ENCODE data around the gene LEFTY1.
"Not testable (repeated sequence)": the region's sequence is repeated elsewhere in the genome, so short reads cannot be mapped to it uniquely, and the experiment has no call there.

LEFTY1 gene

DNA sequence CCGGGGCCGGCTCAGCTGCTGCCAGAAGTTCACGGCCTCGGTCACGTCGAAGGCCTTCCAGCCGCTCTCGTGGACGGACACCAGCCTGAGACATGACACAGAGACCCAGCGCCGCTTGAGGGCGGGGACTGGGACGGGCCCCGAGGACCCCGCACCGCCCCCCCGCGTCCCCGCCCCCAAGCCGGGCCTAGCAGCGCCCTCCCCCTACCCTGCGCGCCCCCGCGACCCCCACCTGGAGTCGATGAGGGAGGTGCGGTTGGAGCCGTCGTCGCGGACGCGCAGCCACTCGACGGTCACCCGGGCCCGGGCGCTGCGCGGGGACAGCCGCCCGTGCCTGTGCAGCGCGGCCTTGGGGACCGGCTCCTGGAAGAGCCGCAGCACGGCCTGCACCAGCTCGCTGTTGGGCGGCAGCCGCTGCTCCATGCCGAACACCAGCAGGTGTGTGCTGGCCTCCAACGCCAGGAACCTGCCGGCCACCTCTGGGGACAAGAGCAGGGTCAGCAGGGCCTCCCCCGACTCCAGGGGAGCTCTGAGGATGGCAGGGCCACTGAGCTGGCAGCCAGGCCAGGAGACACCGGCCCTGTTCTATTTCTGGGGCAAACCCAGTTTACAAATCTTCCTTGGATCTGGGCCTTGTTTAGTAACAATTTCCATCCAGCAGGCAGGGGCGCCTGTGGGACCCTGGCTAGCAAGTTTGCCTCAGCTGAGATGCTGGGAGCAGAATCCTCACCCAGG, 1.2 kb downstream of the LEFTY1 start:
- FAIRE-seq, result not testable (repeated sequence)

GRCh38 chr1:225887030-225887314, 2.0 kb downstream of the LEFTY1 start:
- no peak for FAIRE-seq

- FAIRE-seq, result no peak
Measured at GRCh38 chr1:225886159-225887029, 2.6 kb downstream of the LEFTY1 start.

DNA sequence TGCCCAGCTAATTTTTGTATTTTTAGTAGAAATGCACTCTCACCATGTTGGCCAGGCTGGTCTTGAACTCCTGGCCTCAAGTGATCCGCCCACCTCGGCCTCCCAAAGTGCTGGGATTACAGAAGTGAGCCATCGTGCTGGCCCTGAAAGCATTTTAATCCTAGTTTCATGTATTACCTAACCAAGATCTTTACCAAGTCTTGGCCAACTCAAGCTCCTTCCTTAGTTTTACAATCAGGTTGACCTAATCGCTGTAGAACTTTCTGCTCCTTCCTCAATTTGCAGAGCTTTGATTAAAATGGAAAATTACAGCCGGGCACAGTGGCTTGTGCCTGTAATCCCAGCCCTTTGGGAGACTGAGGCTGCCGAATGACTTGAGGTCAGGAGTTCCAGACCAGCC, 3.6 kb downstream of the LEFTY1 start:
- FAIRE-seq, result no peak

DNA sequence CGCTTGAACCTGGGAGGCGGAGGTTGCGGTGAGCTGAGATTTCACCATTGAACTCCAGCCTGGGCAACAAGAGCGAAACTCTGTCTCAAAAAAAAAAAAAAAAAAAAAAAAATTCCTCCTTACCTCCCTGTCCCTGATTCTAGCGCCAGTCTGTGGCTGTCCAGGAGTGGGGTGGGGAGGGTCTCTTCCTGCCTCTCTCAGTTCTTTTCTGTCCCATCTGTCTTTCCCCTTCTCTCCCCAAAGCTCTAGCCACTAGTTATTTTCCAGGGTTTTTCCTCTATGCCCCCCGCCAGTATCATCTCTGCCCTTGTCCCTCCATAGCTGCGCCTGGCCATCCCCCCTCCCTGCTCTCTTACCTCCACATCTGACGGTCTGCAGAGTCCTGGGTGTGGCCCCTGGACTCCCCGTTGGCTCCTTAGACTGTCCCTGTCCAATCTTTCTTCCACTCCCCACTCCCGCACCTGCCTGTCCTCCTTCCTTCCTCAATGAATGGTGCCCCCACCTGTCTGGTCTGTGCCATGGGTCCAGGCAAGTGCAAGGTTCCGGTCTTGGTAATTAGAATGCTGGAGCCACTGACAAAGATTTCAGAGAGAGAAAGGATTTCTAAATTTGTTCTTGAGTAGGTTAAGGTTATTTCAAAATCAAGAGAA, 5.2 kb downstream of the LEFTY1 start:
- no peak for FAIRE-seq

DNA sequence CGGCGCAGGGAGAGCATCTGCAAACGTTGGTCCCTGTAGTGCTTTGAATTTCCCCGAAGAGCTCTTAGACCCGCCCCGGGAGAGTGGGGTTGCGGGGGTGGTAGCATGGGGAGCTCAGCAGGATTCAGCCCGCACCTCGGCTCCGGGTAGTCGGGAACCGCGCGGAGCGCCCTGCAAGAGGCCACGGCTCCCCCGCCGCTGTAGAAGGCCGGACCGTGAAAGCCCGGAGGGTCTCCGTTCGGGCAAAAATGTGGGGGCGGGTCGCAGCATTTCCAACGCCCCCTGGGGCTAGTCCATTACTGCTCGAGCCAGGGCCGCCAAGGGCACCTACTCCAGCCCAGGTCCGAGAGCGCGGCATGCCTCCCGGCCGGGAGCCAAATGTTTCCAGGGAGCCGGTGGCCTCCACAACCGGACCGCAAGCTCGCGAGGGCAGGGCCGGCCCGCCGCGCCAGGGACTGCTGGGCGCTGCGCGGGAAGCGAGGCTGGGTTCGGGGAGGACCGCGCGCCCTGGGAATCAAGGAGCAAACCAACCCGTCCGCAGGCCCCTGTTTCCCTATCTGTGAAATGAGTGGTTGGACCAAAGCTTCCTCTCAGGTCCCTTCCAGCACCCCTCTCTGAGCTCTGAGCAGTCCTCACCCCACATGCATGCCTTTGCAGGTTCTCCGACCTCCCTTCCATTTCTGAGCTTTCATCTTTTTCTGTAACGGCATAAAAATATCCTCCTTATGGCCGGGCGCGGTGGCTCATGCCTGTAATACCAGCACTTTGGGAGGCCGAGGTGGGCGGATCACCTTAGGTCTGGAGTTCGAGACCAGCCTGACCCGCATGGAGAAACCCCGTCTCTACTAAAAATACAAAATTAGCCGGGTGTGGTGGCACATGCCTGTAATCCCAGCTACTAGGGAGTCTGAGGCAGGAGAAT, 6.0 kb downstream of the LEFTY1 start:
- no peak for FAIRE-seq

DNA sequence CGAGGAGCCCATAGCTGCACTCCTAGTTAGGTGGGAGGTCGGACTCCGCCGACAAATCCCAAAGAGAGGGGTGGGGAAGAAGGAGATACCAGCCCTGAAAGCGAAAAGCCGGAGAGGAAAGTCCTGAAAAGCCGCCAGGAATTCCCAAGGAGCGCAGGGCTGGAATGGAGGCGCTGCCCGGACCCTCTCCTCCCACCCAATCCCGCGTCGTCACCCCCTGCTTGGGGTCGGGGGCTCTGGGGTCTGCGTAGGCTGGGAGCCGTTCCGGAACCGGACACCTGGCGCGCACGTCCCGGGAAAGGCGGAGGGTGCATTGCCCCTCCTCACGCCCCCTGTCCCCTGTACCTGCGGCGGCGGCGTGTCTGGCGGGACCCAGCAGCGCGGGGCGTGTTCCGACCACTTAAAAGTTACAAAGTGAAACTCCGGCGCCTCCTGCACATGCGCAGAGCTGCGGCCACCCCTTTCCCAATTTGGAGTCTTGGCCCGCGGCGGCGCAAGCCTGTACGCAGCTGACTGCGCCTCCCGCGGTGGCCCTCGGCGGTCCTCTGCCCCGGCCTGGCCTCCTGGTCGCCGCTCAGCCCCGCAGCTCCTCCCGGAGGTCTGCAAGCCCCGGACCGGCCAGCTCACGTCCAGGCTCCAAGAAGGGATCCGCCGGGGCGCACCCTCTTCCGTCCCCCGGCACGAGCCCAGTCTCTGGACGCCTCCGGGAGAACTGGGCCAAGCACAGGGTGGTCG, 6.8 kb downstream of the LEFTY1 start, which contains the start of gene TMEM63A:
Gene TMEM63A (minus strand): TSS at position 422 of the 735 bp plus-strand sequence. CDS start 4,800 bp downstream, outside the sequence.
- FAIRE-seq, result no peak

- FAIRE-seq, result no peak
Measured at GRCh38 chr1:225881081-225881958, 7.6 kb downstream of the LEFTY1 start.

DNA sequence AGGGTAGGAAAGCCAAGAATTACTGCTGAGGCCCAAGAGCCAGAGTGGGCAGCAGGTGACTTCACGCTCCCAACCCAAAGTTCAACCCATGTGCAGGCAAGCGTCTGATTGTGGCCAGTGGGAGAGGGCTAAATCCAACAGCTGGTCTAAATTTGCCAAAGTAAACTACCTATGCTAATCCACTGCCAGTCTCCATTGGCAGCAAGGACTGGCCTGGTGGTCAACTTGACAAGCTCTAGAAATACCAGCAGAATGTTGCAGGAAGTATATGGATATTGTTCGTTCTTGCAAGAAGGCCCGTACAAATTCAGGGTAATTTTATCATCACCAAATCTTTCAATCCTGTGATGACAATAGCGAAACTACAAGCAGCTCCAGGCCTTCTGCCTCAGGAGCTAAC, 8.3 kb downstream of the LEFTY1 start:
- no peak for FAIRE-seq

DNA sequence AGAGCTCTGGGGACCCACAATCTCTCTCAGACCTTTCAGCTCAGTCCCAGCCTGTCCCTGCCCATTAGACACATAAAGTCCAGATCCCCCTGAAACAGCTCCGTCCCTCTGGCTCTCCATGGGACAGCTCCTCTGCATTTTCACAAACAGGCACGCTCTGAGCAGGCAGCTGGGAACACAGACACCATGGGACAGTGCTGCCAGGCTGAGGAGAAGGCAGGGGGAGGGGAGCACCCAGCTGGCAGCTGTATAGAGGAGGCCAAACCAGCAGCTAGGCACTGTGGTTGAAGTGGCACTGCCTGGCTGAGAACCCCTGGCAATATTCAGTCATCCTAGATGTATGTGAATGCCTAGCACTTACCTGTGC, 8.7 kb downstream of the LEFTY1 start:
- no peak for FAIRE-seq

DNA sequence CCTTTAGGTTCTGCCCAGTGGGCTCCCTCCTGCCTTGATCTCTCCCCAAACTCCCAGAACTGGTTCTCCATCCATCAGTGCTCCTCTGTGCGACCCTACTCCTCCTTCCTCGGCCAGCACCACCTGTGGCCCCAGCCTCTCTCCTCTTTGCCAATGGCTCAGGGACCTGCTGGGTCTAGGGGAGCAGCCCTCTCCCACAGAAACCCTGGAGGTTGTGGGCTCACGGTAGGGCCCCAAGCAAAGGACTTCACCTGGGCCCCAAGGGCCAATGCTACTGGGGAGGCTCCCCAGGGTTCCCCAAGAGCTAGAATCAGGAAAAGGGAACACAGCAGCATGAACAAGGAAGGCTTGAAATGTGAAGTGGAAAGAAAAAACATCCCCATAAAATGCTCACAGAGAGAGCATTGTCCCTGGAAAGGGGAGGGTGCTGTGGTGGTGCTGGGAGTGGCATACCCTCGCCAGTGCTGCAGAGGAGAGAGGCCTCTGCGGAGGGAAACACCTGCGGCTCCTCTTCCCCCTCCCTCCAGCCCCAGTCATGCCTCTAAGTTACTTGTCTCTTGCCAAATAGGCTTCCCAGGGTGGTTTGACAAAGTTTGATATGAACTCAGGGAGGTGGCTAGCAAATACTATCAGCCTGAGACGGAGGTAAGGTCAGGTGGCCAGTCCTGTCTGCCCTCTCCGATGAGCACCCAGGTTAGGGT, 9.3 kb downstream of the LEFTY1 start:
- no peak for FAIRE-seq

DNA sequence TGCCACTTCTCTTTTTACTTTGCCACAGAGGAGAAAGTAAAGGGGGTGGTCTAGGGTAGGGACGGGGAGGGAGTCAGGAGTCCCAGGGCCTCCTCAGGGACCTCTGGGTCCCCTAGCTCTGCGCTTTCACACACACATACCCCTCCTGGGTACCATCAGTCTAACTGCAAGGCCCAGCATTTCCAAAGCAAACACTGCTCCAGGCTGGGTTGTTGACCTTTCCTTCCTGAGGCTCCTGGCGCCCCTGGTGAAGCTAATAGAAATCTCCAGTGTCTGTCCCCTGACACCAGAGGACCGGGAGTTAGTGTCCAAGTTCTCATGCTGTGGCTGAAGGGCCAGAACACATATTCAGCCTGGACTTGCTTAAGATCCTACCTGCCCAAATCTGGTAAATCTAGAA, 10.7 kb downstream of the LEFTY1 start:
- no peak for FAIRE-seq

GRCh38 chr1:225877580-225877979, 11.4 kb downstream of the LEFTY1 start:
- FAIRE-seq, result peak; percentile 3

- FAIRE-seq, result no peak
Measured at GRCh38 chr1:225876900-225877510, 11.9 kb downstream of the LEFTY1 start.

DNA sequence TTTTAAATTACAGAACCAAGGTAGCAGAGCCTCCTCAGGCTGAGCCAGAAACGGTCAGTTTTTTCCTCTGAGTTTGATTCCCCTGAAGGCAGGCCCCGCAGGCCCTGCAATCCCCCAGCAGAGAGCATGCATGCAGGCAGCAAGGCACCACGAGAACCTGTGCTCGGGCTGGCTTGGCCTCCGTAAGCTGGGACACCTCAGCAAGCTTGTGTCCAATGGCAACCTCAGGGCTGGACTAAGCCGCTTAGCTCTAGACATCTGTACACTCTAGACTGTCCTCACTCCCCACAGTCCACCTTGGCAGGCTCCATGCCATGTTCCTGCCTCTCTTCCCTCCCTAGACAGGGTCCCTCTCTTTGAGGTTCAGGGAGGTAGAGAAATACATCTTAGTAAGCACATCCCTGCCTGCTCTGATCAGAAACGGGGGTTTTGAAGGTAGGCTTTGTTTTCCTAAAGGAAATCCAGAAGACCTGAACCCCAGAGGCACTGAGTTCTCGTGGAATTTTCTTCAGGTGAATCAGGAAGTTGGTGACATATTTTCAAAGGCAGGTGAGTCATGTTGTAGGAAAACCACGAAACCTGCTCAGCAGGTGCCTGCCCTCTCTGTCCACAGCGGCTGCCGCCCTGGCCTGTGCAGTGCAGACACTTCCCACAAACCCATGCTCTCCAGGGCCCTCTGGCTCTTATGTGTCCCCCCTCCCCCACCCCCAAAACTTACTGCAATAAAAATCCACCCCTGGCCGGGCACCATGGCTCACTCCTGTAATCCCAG, 13.7 kb downstream of the LEFTY1 start:
- no peak for FAIRE-seq

GRCh38 chr1:225874431-225874830, 14.5 kb downstream of the LEFTY1 start:
- no peak for FAIRE-seq

DNA sequence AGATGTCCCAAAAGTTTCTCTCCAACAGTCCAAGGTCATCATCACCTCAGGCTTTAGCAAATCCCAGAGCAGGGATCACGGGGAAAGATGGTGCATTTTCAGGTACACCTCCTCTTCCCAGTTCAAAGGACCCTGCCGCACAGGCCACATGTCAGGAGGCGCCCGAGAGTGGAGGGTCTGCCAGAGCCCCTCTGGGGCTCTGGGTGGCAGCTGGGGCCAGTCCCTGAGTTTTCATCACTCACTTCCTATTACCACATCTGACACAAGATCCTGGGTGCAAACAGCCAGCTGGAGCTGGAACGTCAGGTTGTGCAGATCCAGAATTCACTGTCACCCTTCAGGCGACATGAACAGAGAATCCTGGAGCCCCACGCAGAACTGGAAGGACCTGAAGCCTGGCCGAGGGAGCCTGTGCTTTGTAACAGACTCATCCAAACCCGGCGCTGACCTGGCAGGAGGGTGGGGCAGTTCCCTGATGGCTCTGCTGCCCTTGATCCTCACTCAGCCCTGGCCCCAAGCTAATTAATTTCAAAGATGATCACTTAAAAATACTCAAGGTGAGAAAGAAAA, 15.6 kb downstream of the LEFTY1 start:
- no peak for FAIRE-seq

GRCh38 chr1:225872075-225872430, 16.9 kb downstream of the LEFTY1 start:
- no peak for FAIRE-seq

Measured in TTC549 (cell line).